Measurements from ENCODE around the gene MYO15B. TPM values are rescaled to one million over a fixed set of nuclear protein-coding genes. Genes with fewer than 3 reads are reported as not detected.

The MYO15B gene
- total and polyA plus RNA-seq, 2 of the 13 experiments (the other 11 are each of a cell fraction or from before 2014, with no cell fraction given): 2.8 to 8.1 TPM

- TF ChIP-seq ZNF136 (CRISPR knock-in tag; IDR thresholded peaks at IDR 0.05; ENCODE audit: low read depth) (peak; percentile 72; the same call in 1 of the 2 replicates), HOXA5 (CRISPR knock-in tag; IDR thresholded peaks at IDR 0.05) (no peak), CEBPZ (IDR thresholded peaks at IDR 0.05; ENCODE audit: low read length) (no peak), ZNF75D (CRISPR knock-in tag; IDR thresholded peaks at IDR 0.05; ENCODE audit: borderline replicate concordance) (no peak), AHR (CRISPR knock-in tag; IDR thresholded peaks at IDR 0.05) (no peak), CREM (IDR thresholded peaks at IDR 0.05) (no peak), CREM (CRISPR knock-in tag; IDR thresholded peaks at IDR 0.05) (no peak), ZNF280B (CRISPR knock-in tag; IDR thresholded peaks at IDR 0.05; ENCODE audit: borderline replicate concordance) (peak; percentile 85; the same call in 1 of the 2 replicates), SCMH1 (CRISPR knock-in tag; IDR thresholded peaks at IDR 0.05; ENCODE audit: borderline replicate concordance) (no peak), ARID2 (CRISPR knock-in tag; IDR thresholded peaks at IDR 0.05; ENCODE audit: borderline replicate concordance) (no peak), ZNF431 (CRISPR knock-in tag; IDR thresholded peaks at IDR 0.05; ENCODE audit: borderline replicate concordance, low read depth) (no peak), MIXL1 (CRISPR knock-in tag; IDR thresholded peaks at IDR 0.05) (0 out of 2 replicates have a peak, but pooled peaks have one; percentile 20), YEATS4 (CRISPR knock-in tag; IDR thresholded peaks at IDR 0.05; ENCODE audit: borderline replicate concordance) (peak; percentile 85), SETDB1 (CRISPR knock-in tag; IDR thresholded peaks at IDR 0.05; ENCODE audit: borderline replicate concordance) (no peak), ZFP36L2 (CRISPR knock-in tag; IDR thresholded peaks at IDR 0.05) (no peak), HES4 (CRISPR knock-in tag; IDR thresholded peaks at IDR 0.05; ENCODE audit: borderline replicate concordance) (no peak; the same call in 1 of the 2 replicates), MAFK (conservative IDR thresholded peaks at IDR 0.05 in 1 of 2, IDR thresholded peaks at IDR 0.05 in 1 of 2; ENCODE audit: low read length in 2 of 2) (no peak)
- TF ChIP-seq, protein P1, sequence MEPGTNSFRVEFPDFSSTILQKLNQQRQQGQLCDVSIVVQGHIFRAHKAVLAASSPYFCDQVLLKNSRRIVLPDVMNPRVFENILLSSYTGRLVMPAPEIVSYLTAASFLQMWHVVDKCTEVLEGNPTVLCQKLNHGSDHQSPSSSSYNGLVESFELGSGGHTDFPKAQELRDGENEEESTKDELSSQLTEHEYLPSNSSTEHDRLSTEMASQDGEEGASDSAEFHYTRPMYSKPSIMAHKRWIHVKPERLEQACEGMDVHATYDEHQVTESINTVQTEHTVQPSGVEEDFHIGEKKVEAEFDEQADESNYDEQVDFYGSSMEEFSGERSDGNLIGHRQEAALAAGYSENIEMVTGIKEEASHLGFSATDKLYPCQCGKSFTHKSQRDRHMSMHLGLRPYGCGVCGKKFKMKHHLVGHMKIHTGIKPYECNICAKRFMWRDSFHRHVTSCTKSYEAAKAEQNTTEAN (CRISPR knock-in tag; conservative IDR thresholded peaks at IDR 0.05): 0 out of 2 replicates have a peak, but pooled peaks have one; percentile 34
- TF ChIP-seq, protein P2, sequence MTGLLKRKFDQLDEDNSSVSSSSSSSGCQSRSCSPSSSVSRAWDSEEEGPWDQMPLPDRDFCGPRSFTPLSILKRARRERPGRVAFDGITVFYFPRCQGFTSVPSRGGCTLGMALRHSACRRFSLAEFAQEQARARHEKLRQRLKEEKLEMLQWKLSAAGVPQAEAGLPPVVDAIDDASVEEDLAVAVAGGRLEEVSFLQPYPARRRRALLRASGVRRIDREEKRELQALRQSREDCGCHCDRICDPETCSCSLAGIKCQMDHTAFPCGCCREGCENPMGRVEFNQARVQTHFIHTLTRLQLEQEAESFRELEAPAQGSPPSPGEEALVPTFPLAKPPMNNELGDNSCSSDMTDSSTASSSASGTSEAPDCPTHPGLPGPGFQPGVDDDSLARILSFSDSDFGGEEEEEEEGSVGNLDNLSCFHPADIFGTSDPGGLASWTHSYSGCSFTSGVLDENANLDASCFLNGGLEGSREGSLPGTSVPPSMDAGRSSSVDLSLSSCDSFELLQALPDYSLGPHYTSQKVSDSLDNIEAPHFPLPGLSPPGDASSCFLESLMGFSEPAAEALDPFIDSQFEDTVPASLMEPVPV (CRISPR knock-in tag; IDR thresholded peaks at IDR 0.05): peak; percentile 39; the same call in 1 of the 2 replicates
Observed at GRCh38 chr17:75549246-75550138, 38.1 kb upstream of the MYO15B start (continued).

Data from HepG2 (cell line).